Umbilical cord (tissue), 2 donors: ENCODE measurements around the gene SPTBN4. TPM values are rescaled to one million over a fixed set of nuclear protein-coding genes. Genes with fewer than 3 reads are reported as not detected.
"Not testable (repeated sequence)": the region's sequence is repeated elsewhere in the genome, so short reads cannot be mapped to it uniquely, and the experiment has no call there.

Experiments
- DNase-seq: peaks from one replicate; pipeline ENCODE4 v3.0.0-alpha.2; 2015; ENCODE audit warnings: low spot score
- total RNA-seq: library from RNA; depleted of rRNA; stranded (reverse); fragments of >200 nt; gene quantifications from one replicate; pipeline ENCODE4 v1.2.3, GENCODE V29; 2014; ENCODE audit warnings: low replicate concordance; ENCODE audit not compliant: insufficient read depth

SPTBN4 gene
- total RNA-seq, 1 donor from 2014 or later: 5.8 TPM

DNA sequence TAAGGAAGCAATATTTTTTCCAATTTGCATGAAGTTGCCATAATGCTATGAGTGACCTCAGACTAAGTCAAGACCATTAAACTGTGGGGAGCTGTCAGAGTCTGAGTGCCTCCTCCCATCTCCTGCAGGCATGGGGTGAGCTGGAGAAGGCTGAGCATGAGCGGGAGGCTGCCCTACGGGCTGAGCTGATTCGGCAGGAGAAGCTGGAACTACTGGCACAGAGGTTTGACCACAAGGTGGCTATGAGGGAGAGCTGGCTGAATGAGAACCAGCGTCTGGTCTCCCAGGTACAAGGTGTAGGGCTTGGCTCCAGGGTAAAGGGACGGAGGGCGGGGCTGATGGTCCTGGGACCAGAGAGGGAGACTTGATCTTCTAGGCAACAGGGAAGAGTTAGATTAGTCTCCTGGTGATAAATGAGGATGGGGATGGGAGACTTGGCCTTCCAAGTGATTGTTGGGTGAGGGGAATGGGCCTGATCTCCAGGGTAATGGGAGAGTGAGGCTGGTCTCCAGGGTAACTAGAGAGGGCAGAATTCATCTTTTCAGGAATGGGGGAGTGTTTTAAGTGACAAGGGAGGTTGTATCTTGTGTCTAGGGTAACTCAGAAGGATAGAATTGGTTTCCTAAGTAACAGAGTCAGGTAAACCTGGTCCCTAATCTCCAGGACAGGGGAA, 36.0 kb downstream of the SPTBN4 start:
- no peak for DNase-seq

DNA sequence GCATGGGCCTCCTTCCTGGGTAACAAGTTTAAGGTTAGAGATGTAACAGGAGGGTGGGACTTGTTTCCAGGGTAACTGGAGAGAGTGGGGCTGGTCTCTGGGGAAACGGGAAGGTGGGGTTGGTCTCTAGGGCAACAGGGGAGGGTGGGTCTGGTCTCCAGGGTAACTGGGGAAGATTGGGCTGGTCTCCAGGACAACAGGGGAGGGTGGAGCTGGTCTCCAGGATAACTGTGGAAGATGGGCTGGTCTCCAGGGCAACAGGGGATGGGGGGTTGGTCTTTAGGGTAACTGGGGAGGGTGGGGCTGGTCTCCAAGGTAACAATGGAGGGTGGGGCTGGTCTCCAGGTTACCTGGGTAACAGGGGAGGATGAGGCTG, 36.5 kb downstream of the SPTBN4 start:
- DNase-seq: no peak

DNA sequence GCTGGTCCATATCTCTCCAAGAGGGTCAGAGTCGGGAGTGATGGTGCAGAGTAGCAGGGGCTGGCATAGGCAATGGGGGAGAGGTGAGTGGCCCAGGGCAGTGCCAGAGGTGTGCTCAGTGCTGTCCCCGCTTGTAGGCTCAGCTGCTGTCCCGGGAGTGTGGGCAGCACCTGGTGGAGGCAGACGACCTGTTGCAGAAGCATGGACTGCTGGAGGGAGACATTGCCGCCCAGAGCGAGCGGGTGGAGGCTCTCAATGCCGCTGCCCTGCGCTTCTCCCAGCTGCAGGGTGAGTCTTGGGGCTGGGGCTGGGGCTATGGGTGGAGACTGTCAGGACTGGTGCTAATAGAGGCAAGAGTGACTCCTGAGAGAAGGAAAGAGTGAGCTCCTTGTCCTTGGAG, 39.3 kb downstream of the SPTBN4 start:
- DNase-seq: no peak

DNA sequence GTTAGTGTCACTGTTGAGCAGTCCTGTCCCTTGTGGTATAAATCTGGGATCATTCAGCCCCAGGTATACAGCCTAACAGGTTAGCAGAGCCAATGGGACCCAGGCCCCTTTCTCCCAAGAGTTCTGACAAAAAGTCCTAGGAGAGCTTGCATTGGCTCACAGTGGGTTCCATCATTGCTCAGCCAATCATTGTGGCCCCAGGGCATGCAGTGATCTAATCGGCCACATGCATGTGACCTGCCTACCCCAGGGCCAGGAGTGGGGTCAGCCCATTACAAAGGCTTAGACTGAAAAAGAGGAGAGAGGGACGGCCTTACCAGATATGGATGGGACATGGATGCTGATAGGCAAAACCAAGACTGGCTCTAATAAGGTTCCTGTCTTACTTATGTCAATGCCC, 41.1 kb downstream of the SPTBN4 start:
- DNase-seq: no peak

DNA sequence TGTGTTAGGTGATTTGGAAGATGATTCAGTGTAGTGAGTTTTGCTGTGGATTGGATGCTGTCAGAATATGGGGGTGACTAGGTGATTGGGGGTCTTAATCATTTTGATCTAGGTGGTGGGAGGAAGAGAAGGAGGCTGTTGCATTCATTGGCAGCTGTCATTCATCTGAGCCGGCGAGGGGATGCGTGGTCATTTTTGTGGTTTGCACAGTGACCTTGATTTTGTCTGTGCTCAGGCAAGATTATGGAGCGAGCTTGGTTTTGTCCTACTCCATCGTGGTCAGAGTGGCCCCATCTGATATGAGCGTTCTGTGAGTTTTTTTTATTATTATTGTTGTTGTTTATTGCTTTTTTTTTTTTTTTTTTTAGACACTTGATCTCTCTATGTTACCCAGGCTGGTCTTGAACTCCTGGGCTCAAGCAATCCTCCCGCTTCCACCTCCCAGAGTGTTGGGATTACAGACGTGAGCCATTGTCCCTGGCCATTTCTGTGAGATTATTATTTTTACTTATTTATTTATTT, 42.0 kb downstream of the SPTBN4 start:
- no peak for DNase-seq

DNA sequence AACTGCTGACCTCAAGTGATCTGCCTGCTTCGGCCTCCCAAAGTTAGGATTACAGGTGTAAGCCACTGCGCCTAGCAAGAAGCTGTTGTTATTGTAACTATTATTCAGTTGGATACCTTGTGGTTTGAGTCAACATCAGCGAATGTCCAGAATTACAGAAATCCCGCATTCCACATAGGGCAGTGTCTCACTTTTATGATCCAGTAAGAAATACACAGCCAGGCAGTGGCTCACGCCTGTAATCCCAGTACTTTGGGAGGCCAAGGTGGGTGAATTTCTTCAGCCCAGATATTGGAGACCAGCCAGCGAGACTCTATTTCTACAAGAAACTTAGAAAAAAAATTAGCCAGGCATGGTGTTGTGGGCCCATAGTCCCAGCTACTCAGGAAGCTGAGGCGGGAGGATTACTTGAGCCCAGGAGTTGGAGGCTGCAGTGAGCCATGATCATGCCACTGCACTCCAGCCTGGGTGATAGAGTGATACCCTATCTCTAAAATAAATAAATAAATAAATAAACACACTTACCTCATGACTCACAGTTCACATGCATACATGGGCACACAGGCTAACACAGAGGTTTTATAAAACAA, 43.8 kb downstream of the SPTBN4 start:
- no peak for DNase-seq

DNA sequence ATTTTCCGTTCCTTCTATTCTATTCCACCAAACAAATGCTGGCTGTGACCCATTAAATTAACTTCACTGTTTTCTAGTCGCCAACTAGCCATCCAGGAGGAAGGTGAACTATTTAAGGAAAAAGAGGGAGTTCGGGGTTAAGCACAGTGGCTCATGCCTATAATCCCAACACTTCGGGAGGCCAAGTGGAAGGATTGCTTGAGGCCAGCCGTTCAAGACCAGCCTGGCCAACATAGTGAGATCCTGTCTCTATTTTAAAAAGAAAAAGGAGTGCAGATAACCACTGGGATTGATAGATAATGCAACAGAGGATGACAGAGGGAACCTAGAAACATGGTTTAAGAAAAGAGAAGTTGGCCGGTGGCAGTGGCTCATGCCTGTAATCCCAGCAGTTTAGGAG, 44.7 kb downstream of the SPTBN4 start:
- DNase-seq: no peak

DNA sequence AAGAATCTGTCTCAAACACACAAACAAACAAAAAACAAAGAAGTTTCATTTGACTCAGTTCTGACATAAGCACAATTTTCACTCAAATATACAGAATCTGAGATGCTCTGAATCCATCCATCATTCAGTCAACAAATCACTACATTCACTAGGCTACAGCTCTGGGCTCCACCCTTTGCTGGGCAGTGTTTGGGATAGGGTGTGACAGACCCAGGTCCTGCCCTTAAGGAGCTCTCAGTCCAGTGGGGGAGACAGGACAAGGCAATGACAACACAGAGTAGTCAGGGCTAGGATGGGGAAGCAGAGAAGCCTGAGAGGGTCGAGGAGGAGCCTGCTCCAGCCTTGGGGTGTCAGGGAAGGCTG, 45.3 kb downstream of the SPTBN4 start:
- DNase-seq: no peak

DNA sequence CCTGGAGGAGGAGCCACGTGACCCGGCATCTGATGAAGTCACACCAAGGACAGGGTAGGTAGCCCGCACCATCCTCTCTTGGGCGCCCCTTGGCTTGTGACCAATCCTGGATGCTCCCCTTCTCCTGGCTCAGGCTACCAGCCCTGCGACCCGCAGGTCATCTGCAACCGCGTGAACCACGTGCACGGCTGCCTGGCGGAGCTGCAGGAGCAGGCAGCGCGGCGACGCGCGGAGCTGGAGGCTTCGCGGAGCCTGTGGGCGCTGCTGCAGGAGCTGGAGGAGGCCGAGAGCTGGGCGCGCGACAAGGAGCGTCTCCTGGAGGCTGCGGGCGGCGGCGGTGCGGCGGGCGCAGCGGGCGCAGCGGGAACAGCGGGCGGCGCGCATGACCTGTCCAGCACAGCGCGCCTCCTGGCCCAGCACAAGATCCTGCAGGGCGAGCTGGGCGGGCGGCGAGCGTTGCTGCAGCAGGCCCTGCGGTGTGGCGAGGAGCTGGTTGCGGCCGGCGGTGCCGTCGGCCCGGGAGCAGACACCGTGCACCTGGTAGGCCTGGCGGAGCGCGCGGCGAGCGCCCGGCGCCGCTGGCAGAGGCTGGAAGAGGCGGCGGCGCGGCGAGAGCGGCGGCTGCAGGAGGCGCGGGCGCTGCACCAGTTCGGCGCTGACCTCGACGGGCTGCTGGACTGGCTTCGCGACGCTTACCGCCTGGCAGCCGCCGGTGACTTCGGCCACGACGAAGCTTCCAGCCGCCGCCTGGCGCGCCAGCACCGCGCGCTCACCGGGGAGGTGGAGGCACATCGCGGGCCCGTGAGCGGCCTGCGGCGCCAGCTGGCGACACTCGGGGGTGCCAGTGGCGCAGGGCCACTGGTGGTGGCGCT, 45.9 kb downstream of the SPTBN4 start:
- no peak for DNase-seq

DNA sequence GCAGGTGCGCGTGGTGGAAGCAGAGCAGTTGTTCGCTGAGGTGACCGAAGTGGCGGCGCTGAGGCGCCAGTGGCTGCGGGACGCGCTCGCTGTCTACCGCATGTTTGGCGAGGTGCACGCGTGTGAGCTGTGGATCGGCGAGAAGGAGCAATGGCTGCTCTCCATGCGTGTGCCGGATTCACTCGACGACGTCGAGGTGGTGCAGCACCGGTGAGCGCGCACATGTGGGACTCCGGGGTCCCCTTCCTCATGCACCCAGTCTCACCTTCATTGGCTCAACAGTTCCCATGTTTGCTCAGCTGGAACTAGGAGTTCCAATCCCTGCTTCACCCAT, 46.5 kb downstream of the SPTBN4 start:
- no peak for DNase-seq

DNA sequence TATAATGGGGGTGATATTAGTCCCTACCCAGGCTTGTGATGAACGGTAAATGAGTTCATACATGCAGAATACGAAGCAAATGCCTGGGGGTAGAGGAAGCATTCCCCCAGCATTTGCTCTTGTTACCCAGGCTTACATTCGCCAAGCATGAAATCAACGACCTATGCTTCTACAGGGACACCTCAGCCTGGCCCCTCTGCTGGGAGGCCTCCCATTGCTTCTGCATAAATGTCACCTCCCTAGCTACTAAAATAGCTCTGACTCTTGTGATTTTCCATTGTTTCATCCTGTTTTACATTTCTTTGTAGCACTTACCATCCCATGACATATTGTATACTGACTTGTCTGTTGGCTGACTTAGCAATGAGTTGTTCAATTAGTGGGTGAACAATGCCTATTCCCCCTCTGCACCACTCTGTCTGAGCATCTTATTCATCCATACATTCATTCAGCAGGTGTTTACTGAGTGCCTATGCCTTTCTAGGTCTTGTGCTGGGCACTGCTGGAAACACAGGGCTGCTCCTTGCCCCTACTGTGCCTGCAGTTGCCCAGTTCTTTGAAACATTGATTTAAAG, 47.0 kb downstream of the SPTBN4 start:
- DNase-seq: no peak

DNA sequence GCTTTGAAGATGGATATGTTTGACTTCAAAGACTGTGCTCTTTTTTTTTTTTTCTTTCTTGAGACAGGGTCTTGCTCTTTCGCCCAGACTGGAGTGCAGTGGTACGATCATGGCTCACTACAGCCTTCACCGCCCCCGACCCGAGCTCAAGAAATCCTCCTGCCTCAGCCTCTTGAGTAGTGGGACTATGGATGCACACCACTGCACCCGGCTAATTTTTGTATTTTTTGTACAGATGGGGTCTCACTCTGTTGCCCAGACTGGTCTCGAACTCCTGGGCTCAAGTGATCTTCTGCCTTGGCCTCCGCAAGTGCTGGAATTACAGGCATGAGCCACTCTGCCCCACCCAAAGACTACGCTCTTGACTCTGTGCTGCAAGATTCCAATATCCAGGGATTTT, 50.4 kb downstream of the SPTBN4 start:
- no peak for DNase-seq

DNA sequence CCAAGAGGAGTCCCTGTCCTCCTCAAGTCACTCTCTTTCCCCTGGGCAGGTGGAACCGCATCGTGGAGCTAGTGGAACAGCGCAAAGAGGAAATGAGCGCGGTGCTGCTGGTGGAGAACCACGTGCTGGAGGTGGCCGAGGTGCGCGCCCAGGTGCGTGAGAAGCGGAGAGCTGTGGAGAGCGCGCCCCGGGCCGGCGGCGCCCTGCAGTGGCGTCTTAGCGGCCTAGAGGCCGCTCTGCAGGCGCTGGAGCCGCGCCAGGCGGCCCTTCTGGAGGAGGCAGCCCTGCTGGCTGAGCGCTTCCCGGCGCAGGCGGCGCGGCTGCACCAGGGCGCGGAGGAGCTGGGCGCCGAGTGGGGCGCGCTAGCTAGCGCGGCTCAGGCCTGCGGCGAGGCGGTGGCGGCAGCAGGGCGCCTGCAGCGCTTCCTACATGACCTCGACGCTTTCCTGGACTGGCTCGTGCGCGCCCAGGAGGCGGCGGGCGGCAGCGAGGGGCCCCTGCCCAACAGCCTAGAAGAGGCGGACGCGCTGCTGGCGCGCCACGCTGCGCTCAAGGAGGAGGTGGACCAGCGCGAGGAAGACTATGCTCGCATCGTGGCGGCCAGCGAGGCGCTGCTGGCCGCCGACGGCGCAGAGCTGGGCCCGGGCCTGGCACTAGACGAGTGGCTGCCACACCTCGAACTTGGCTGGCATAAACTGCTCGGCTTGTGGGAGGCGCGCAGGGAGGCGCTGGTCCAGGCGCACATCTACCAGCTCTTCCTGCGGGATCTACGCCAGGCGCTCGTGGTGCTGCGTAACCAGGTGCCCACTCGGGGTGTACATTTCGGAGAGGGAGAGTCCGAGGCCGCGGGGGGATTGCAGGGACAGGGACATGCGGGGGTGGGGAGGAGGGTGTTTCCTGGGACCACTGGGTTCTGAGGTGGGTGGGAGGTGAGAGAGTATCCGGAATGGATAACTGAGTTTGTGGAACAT, 52.8 kb downstream of the SPTBN4 start:
- no peak for DNase-seq

DNA sequence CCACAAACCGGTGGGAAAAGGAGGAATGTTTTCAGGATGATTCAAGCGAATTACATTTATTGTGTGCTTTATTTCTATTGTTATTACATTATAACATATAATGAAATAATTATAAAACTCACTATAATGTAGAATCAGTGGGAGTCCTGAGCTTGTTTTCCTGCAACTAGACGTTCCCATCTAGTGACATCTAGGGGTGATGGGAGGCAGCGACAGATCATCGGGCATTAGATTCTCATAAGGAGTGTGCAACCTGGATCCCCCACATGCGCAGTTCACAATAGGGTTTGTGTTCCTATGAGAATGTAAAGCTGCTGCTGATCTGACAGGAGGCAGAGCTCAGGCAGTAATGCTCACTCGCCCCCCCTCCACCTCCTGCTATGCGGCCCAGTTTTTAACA, 54.5 kb downstream of the SPTBN4 start:
- DNase-seq: no peak

DNA sequence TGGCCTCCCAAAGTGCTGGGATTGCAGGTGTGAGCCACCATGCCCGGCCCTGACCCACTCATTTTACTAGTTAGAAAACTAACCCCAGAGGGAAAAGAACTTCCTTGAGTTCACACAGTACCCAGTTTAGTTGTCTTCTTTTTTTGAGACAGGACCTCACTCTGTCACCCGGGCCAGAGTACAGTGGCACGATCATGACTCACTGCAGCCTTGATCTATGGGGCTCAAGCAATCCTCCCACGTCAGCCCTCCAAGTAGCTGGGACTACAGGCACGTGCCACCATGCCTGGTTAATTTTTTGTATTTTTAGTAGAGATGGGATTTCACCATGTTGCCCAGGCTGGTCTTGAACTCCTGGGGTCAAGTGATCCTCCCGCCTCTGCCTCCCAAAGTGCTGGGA, 55.1 kb downstream of the SPTBN4 start:
- not testable (repeated sequence) for DNase-seq

DNA sequence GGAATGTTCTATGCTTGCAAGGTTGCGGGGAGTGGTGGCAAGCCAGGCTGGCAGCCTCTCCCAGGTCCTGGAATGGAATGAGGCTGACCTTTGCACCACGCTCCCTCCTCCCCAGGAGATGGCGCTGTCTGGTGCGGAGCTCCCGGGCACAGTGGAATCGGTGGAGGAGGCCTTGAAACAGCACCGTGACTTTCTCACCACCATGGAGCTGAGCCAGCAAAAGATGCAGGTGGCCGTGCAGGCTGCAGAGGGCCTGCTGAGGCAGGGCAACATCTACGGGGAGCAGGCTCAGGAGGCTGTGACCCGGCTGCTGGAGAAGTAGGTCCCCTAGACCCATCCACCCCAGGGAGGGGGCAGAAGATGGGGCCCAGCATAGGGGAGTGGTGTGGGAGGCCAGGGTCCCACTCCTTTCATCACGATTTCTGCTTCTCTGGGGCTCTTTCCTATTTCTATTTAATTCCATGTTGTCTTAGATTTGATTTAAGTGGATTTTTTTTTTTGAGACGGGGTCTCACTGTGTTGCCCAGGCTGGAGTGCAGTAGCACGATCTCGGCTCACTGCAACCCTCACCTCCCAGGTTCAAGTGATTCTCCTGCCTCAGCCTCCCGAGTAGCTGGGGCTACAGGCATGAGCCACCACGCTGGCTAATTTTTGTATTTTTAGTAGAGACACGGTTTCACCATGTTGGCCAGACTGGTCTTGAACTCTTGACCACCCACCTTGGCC, 56.7 kb downstream of the SPTBN4 start:
- DNase-seq: no peak

DNA sequence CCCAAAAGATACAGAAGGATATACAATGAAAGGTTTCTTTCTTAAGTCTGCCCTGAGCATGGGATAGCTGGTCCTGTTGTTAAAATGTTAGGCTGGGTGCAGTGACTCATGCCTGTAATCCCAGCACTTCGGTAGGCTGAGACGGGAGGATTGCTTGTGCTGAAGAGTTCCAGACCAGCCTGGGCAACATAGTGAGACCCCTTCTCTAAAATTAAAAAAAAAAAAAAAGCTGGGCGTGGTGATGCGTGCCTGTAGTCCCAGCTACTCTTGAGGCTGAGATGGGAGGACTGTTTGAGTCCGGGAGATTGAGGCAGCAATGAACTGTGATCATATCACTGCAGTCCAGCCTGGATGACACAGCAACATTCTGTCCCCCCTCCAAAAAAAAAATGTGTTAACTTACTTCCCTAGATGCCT, 57.3 kb downstream of the SPTBN4 start:
- no peak for DNase-seq

DNA sequence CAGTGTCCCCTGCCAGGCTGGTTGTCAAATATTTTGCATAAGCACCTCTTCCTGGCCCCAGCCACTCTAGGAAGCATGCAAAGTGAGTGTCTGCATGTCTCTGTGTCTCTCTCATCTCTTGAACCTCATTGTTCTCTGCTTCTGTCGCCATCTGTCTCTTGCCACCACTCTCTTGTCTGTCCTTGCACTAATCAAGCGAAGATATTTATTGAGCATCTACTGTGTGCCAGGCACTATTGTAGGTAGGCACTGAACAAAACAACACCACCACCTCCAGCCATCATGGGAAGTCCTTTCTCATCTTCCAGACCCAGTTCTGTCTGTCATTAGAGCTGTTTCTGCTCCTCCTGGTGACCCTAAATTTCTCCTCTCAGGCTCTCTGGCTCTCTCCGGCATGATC, 57.9 kb downstream of the SPTBN4 start:
- no peak for DNase-seq

DNA sequence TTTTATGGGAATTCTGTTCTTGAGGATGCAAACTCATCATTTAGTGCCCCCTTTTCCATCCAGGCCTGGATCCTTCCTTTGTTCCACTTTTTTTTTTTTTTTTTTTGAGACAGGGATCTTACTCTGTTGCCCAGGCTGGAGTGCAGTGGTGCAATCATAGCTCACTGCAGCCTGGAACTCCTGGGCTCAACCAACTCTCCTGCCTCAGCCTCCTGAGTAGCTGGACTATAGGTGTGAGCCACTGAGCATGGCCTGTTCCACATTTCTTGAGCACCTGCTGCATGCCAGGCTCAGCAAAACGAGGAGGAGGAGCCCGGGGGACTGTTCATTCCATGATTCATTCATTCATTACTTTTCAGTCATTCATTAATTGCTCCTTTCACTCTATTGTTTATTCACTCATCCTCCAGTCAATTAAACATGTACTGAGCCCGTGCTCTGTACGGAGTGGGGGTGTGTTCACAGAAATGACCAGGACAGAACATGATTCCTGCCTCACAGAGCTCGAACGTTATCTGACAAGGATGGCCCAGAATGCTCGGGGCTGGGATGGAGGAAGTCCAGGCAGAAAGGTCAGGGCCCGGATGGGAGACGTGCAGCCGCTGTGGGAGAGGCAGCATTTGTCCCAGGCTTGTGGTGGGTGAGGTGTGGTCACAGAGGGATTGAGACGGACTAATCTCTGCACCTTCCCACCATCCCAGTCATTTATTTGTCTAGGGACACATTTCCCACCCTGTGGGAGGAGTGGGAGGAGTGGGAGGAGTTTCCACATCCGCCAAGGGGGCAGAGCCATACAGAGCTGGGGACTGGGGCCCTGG, 58.6 kb downstream of the SPTBN4 start:
- no peak for DNase-seq

DNA sequence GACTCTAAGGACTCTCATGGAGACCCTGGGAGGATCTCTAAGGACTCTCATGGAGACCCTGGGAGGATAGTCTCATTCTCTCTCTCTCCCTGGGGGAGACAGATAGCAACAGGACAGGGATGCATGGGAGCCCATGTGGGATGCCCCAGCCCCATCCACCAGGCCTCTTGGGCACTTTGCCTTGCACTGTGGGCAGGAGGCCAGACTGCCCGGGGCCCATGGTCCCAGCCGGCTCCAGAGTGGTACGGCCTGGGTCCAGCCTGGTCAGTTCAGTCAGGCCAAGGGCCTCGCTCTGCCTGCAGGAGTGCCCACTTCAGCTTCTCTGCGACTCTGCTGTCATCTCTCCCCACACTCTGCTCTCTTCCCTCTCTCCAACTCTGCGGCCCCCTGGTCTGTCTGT, 61.3 kb downstream of the SPTBN4 start:
- no peak for DNase-seq
